ENCODE data around the gene KAT5.
"Not testable (repeated sequence)": the region's sequence is repeated elsewhere in the genome, so short reads cannot be mapped to it uniquely, and the experiment has no call there.

The KAT5 gene

DNA sequence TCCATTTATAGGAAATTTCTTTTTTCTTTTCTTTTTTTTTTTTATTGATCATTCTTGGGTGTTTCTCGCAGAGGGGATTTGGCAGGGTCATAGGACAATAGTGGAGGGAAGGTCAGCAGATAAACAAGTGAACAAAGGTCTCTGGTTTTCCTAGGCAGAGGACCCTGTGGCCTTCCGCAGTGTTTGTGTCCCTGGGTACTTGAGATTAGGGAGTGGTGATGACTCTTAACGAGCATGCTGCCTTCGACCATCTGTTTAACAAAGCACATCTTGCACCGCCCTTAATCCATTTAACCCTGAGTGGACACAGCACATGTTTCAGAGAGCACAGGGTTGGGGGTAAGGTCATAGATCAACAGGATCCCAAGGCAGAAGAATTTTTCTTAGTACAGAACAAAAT lies 50.1 kb downstream of the KAT5 start:
- DNase-seq = not testable (repeated sequence)

DNA sequence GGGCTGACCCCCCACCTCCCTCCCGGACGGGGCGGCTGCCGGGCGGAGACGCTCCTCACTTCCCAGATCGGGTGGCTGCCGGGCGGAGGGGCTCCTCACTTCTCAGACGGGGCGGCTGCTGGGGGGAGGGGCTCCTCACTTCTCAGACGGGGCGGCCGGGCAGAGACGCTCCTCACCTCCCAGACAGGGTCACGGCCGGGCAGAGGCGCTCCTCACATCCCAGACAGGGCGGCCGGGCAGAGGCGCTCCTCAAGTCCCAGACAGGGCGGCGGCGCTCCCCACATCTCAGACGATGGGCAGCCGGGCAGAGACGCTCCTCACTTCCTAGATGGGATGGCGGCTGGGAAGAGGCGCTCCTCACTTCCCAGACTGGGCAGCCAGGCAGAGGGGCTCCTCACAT lies 50.8 kb downstream of the KAT5 start:
- not testable (repeated sequence) for DNase-seq

DNA sequence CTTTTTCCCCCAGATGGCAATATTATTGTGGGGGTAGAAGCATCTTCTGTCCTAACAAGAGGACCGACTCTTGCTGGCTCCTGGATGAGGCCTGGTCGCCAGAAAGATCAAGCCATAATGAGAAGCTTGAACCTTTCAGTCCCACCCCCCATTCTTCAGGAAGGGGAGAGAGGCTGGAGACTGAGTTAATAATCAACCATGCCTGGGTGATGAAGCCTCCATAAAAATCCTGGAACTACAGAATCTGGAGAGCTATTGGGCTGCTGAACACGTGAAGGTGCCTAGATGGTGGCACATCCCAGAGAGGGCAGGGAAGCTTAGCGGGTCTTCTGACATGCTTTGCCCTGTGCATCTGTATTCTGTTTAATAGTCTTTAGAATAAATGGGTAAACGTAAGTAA lies 52.4 kb downstream of the KAT5 start:
- no peak for DNase-seq

DNA sequence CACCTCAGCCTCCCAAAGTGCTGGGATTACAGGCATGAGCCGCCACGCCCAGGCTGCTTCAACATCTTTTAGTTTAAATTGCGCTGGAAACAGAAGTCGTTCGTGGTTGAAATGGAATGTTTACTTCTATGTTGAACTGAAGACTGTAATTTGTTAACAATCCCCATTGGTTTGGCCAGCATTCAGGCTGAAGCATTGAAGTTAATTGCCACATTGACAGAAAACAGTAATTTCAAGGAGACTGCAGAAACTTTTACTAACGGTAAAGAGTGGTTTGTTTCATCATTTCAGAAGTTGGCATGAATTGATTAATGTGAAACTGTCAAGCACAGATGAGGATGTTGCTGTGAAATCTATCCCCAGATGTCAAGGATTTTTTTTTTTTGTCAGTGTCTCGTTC lies 54.5 kb downstream of the KAT5 start:
- DNase-seq = no peak

DNA sequence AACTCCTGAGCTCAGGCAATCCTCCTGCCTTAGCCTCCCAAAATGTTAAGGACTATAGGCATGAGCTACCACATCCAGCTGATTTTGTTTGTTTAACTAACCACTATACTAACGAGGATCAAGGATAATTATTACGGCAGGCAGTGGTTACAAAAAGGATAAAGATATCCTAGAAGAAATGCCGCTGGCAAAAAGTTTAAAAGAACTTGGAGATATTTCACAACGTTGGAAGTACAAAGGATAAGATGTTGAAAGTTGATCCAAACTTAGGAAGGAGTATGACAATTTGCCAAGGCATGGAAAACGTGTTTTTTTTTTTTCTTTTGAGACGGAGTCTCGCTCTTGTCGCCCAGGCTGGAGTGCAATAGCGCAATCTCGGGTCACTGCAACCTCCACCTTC lies 55.4 kb downstream of the KAT5 start:
- no peak for DNase-seq

DNA sequence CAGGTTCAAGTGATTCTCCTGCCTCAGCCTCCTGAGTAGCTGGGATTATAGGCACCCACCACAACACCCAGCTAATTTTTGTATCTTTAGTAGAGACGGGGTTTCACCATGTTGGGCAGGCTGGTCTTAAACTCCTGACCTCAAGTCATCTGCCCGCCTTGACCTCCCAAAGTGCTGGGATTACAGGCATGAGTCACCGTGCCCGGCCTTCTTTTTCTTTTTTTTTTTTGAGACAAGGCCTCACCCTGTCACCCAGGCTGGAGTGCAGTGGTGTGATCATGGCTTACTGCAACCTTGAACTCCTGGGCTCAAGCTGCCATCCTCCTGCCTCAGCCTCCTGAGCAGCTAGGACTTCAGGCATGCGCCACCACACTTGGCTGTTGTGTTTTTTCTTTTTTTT lies 55.8 kb downstream of the KAT5 start:
- DNase-seq = not testable (repeated sequence)
